ENCODE results near the gene GPRC5D. TPM values are rescaled to one million over a fixed set of nuclear protein-coding genes. Genes with fewer than 3 reads are reported as not detected.

GPRC5D gene
- total RNA-seq, 4 donors from 2014 or later: not detected

- no peak for DNase-seq (ENCODE audit: low spot score)
- TF ChIP-seq CTCF (IDR thresholded peaks at IDR 0.05): no peak
- no peak for ATAC-seq (ENCODE audit: low FRiP score)
Observed at GRCh38 chr12:12919666-12920435, 32.1 kb downstream of the GPRC5D start.

- ATAC-seq (ENCODE audit: low FRiP score): no peak
- TF ChIP-seq CTCF (IDR thresholded peaks at IDR 0.05): no peak
- DNase-seq (ENCODE audit: low spot score): no peak
Observed at GRCh38 chr12:12918781-12919389, 33.1 kb downstream of the GPRC5D start.

- ATAC-seq (ENCODE audit: low FRiP score): no peak
- TF ChIP-seq CTCF (IDR thresholded peaks at IDR 0.05): no peak
Observed at GRCh38 chr12:12917517-12917916, 34.5 kb downstream of the GPRC5D start.

GRCh38 chr12:12916135-12916944, 35.6 kb downstream of the GPRC5D start:
- peak; percentile 58 for ATAC-seq (ENCODE audit: low FRiP score)
- peak in 2 of 3 donors; percentile 86 to 88 for TF ChIP-seq CTCF (IDR thresholded peaks at IDR 0.05)
- DNase-seq (ENCODE audit: low spot score): peak; percentile 85

More at GRCh38 chr12:12917517-12917916, 34.5 kb downstream of the GPRC5D start:
- no peak for DNase-seq (ENCODE audit: low spot score)

- DNase-seq (ENCODE audit: low spot score) (no peak), ATAC-seq (ENCODE audit: low FRiP score) (no peak)
- no peak for TF ChIP-seq CTCF (IDR thresholded peaks at IDR 0.05)
Observed at GRCh38 chr12:12915656-12916055, 36.3 kb downstream of the GPRC5D start.

GRCh38 chr12:12912711-12913110, 39.3 kb downstream of the GPRC5D start:
- no peak for TF ChIP-seq CTCF (IDR thresholded peaks at IDR 0.05)
- DNase-seq (ENCODE audit: low spot score) (no peak), ATAC-seq (ENCODE audit: low FRiP score) (no peak)
